ENCODE data around the gene TBC1D12.
"Not testable (repeated sequence)": the region's sequence is repeated elsewhere in the genome, so short reads cannot be mapped to it uniquely, and the experiment has no call there.

The TBC1D12 gene

GRCh38 chr10:94546049-94546900 lies 143.9 kb downstream of the TBC1D12 start:
- no peak for DNase-seq (ENCODE audit: low read depth)

- no peak for DNase-seq (ENCODE audit: low read depth)
Observed at GRCh38 chr10:94546901-94547185, 144.5 kb downstream of the TBC1D12 start.

GRCh38 chr10:94549221-94549620 lies 146.9 kb downstream of the TBC1D12 start:
- no peak for DNase-seq (ENCODE audit: low read depth)

- not testable (repeated sequence) for DNase-seq (ENCODE audit: low read depth)
Observed at GRCh38 chr10:94567714-94568307, 165.5 kb downstream of the TBC1D12 start.

- no peak for DNase-seq (ENCODE audit: low read depth)
Observed at GRCh38 chr10:94571081-94571480, 168.7 kb downstream of the TBC1D12 start.

GRCh38 chr10:94571528-94571927 lies 169.2 kb downstream of the TBC1D12 start:
- peak; percentile 9 for DNase-seq (ENCODE audit: low read depth)

- no peak for DNase-seq (ENCODE audit: low read depth)
Observed at GRCh38 chr10:94578790-94579189, 176.4 kb downstream of the TBC1D12 start.

- DNase-seq (ENCODE audit: low read depth): no peak
Observed at GRCh38 chr10:94583124-94583523, 180.8 kb downstream of the TBC1D12 start.
